GM12875 (cell line): ENCODE results near the gene API5.

Experiments used
- H3K4me3 ChIP-seq: one replicate; pipeline ENCODE4 v1.5.1; 2011; ENCODE audit warnings: low read depth, low read length, control low read depth
- TF ChIP-seq, protein P1 (sequence below): IDR thresholded peaks from 2 replicates; pipeline ENCODE4 v1.5.1; 2011; ENCODE audit warnings: low read depth, mild to moderate bottlenecking, control low read depth, inconsistent platforms, low read length, moderate library complexity, borderline replicate concordance; ENCODE audit not compliant: insufficient read depth

The API5 gene

DNA sequence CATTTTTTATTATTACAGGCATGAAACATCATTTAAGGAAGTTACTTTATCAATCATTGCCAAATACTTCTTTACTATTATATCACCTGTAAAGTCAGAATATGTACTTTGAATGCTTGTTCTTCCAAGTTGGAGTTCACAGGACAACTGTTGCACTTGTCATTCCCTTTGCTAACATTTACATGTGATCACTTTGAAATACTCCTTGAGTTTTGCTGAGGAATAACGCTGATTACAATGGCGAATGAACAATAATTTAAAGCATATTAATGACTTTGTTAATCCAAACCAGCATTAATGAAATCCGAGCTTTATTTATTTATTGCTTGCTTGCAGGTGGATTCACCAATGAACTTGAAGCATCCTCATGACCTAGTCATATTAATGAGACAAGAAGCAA, 67.1 kb downstream of the API5 start:
- no peak overlapping the region for H3K4me3 ChIP-seq
- TF ChIP-seq, protein P1, sequence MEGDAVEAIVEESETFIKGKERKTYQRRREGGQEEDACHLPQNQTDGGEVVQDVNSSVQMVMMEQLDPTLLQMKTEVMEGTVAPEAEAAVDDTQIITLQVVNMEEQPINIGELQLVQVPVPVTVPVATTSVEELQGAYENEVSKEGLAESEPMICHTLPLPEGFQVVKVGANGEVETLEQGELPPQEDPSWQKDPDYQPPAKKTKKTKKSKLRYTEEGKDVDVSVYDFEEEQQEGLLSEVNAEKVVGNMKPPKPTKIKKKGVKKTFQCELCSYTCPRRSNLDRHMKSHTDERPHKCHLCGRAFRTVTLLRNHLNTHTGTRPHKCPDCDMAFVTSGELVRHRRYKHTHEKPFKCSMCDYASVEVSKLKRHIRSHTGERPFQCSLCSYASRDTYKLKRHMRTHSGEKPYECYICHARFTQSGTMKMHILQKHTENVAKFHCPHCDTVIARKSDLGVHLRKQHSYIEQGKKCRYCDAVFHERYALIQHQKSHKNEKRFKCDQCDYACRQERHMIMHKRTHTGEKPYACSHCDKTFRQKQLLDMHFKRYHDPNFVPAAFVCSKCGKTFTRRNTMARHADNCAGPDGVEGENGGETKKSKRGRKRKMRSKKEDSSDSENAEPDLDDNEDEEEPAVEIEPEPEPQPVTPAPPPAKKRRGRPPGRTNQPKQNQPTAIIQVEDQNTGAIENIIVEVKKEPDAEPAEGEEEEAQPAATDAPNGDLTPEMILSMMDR = no peak

DNA sequence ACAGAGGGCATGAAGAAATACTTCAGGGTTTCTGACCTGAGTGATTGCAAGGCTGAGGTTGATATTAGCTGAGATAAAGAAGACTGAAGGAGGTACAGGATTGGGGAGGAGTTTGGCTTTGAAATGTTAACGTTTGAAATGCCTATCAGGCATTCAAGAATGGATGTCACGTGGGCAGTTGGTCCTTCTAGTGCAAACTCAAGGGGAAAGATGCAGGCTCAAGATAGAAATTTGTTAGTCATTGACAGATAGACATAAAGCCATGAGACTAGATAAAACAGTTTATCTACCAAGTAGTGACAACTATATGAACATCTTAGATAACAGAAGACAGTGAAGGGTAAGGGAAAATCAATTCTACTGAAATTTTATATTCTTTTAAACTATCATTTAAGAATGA, 70.0 kb downstream of the API5 start:
- TF ChIP-seq, protein P1 = no peak
- no peak overlapping the region for H3K4me3 ChIP-seq

DNA sequence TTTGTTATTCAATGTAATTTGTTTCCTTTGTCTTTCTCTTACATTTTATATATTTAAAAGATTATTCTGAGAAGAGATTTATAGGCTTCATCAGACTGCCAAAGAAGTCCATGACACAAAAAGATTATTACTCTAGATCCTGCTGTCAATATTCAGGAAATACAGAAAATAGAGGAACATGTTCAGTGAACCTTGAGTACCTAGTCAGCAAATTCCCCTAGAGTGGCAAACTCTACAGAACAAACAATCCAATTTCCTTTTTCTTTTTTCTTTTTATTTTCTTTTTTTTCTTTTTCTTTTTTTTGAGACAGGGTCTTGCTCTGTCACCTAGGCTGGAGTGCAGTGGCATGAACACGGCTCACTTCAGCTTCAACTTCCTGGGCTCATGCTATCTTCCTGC, 70.8 kb downstream of the API5 start:
- TF ChIP-seq, protein P1 = no peak
- H3K4me3 ChIP-seq = no peak overlapping the region

DNA sequence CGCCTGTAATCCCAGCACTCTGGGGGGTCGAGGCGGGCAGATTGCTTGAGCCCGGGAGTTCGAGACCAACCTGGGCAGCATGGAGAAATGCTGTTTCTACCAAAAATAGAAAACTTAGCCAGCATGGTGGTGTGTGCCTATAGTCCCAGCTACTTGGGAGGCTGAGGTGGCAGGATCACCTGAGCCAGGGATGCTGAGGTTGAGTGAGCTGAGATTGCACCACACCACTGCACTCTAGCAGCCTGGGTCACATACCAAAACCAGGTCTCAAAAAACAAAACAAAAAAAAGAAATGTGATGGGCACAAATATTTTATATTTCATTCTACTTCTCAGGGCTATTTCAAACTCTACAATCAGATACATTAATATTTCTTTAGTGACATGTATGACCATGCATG, 72.6 kb downstream of the API5 start:
- no peak overlapping the region for H3K4me3 ChIP-seq
- TF ChIP-seq, protein P1 = no peak

DNA sequence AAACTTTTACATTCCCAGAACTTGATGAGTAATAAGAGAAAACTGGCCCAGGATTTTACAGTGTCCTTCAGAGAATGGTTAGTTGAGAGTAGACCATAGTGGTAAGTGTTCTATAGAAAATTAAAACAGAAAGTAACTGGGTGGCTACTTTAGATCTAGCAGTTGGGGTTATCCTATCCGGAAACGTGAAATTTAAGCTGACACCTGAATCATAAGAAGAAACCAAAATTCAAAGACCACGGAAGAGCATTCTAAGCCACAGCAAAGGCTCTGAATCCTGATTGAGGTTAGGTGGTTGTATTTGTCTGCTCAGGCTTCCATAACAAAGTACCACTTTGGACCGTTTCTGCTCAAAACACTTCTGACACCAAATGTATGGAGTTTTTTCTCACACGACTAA, 80.9 kb downstream of the API5 start:
- TF ChIP-seq, protein P1 = no peak
- no peak overlapping the region for H3K4me3 ChIP-seq

DNA sequence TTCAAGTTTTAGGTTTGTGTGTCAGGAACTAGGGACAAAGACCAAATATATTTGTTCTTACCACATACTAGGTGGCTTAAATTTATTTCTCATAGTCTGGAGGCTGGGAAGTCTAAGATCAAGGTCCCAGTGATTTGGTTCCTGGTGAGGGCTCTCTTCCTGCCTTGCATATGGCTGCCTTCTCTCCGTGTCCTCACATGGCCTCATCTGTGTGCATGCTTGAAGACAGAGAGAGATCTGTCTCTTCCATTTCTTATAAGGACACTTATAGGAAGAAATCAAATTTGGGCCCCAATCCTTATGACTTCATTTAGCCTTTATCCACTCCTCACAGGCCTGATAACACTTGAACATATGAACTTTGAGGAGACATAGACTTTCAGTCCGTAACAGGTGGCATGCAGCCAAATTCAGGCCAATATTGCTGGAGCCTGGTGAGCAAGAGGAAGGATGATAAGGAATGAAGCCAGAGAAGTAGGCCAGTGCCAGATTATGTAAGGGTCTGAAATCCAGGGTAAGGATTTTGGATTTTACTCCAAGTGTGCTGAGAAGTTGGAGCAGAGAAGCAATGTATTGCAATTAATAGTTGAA, 82.1 kb downstream of the API5 start:
- TF ChIP-seq, protein P1 = no peak
- H3K4me3 ChIP-seq = no peak overlapping the region
